H1 (cell line): Measurements from ENCODE around the gene COL25A1. TPM values are rescaled to one million over a fixed set of nuclear protein-coding genes. Genes with fewer than 3 reads are reported as not detected.

Experiments
- CTCF ChIA-PET: fragments of 300-600 bp; sonication (Branson Sonifier 250); formaldehyde crosslinking; loops from one replicate; lab custom pipeline; 2021; ENCODE audit not compliant: partially characterized antibody; lab: Charles Lee
- POLR2A ChIA-PET: fragments of 300-600 bp; sonication (Branson Sonifier 250); formaldehyde crosslinking; loops from one replicate; lab custom pipeline; 2021; ENCODE audit warnings: inconsistent platforms; ENCODE audit not compliant: partially characterized antibody; lab: Charles Lee
- DNase-seq, 2 experiments: peaks; one replicate each; pipeline versions ENCODE4 v3.0.0 to v3.0.0-alpha.2; 2010 to 2022; ENCODE audit warnings: low spot score in 2 of 2, low read depth in 1 of 2, mixed read lengths in 1 of 2
- FAIRE-seq: peaks from 2 replicates; lab custom pipeline; 2011; peaks lifted over from hg19 to GRCh38; lab: Jason Lieb, UNC
- H2AFZ ChIP-seq: 2 replicates; pipeline ENCODE4 v1.8.1; 2012; ENCODE audit warnings: low read length, inconsistent platforms
- H2AK5ac ChIP-seq: 2 replicates; pipeline ENCODE4 v1.6.1; 2013; ENCODE audit warnings: low read depth, low read length
- H2BK120ac ChIP-seq: replicated peaks from 2 replicates; pipeline ENCODE3; 2013; ENCODE audit warnings: low read depth, low read length, inconsistent platforms
- H2BK12ac ChIP-seq: 2 replicates; pipeline ENCODE4 v1.6.1; 2013; ENCODE audit warnings: low read depth, low read length
- H2BK15ac ChIP-seq: 2 replicates; pipeline ENCODE4 v1.6.1; 2013; ENCODE audit warnings: low read length
- H2BK20ac ChIP-seq: 2 replicates; pipeline ENCODE4 v1.6.1; 2013; ENCODE audit warnings: low read length
- H2BK5ac ChIP-seq: 2 replicates; pipeline ENCODE4 v1.6.1; 2013; ENCODE audit warnings: low read depth, low read length
- H3K14ac ChIP-seq: 2 replicates; pipeline ENCODE4 v1.6.1; 2013; ENCODE audit warnings: inconsistent platforms; ENCODE audit not compliant: insufficient read length
- H3K18ac ChIP-seq: 2 replicates; pipeline ENCODE4 v1.6.1; 2013; ENCODE audit warnings: low read length; ENCODE audit errors: extremely low read depth
- H3K23ac ChIP-seq: 2 replicates; pipeline ENCODE4 v1.6.1; 2013; ENCODE audit warnings: inconsistent platforms; ENCODE audit not compliant: insufficient read length
- H3K23me2 ChIP-seq: 2 replicates; pipeline ENCODE4 v1.6.1; 2013; ENCODE audit warnings: low read depth, low read length
- H3K27ac ChIP-seq: 2 replicates; pipeline ENCODE4 v1.6.1; 2011; ENCODE audit warnings: low read depth, low read length, inconsistent platforms
- H3K27me3 ChIP-seq, 4 experiments: replicated peaks in 1 of 4; 1 replicate in 1 of 4; 2 replicates in 3 of 4; pipeline versions ENCODE4 v1.6.1 to v1.8.1; 2011 to 2013; ENCODE audit warnings: low read length in 3 of 4, mild to moderate bottlenecking in 3 of 4, inconsistent platforms in 2 of 4, mixed read lengths in 2 of 4, moderate library complexity in 1 of 4; ENCODE audit not compliant: control insufficient read depth in 3 of 4, insufficient read depth in 3 of 4; ENCODE audit errors: extremely low read depth in 1 of 4
- H3K36me3 ChIP-seq, 4 experiments: 2 replicates each; pipeline versions ENCODE4 v1.6.1 to v1.8.1; 2011 to 2013; ENCODE audit warnings: mild to moderate bottlenecking in 4 of 4, low read length in 3 of 4, moderate library complexity in 2 of 4, control low read depth in 1 of 4, inconsistent platforms in 1 of 4; ENCODE audit not compliant: insufficient read depth in 4 of 4, control insufficient read depth in 2 of 4
- H3K4ac ChIP-seq: replicated peaks from 2 replicates; pipeline ENCODE3; 2013; ENCODE audit warnings: low read length, low read depth, mixed read lengths, inconsistent platforms; ENCODE audit not compliant: insufficient read length
- H3K4me1 ChIP-seq, 4 experiments: replicated peaks in 1 of 4; 1 replicate in 1 of 4; 2 replicates in 3 of 4; pipeline versions ENCODE4 v1.6.1 to v1.8.1; 2011 to 2013; ENCODE audit warnings: low read length in 3 of 4, inconsistent platforms in 2 of 4, mixed read lengths in 1 of 4; ENCODE audit not compliant: insufficient read depth in 4 of 4, control insufficient read depth in 3 of 4
- H3K4me2 ChIP-seq, 2 experiments: 2 replicates each; pipeline versions ENCODE4 v1.6.1 to v1.8.1; 2011 to 2013; ENCODE audit warnings: low read depth in 2 of 2, low read length in 2 of 2, control low read depth in 1 of 2, inconsistent platforms in 1 of 2, mild to moderate bottlenecking in 1 of 2; ENCODE audit not compliant: insufficient read depth in 1 of 2
- H3K4me3 ChIP-seq, 4 experiments: fragments of 200-600, 300-600 bp in 1 of 4; sonication (generic), shearing (Covaris generic), sonication (Bioruptor Twin) in 1 of 4; 2 replicates each; pipeline versions ENCODE4 v1.5.1 to v1.8.1; 2011 to 2016; ENCODE audit warnings: low read length in 4 of 4, low read depth in 3 of 4, control low read depth in 2 of 4, inconsistent platforms in 2 of 4, mild to moderate bottlenecking in 2 of 4, mixed read lengths in 1 of 4, moderate library complexity in 1 of 4; ENCODE audit not compliant: insufficient read depth in 2 of 4; ENCODE audit errors: extremely low read depth in 1 of 4
- H3K56ac ChIP-seq: replicated peaks from 2 replicates; pipeline ENCODE3; 2013; ENCODE audit warnings: low read depth, mild to moderate bottlenecking, mixed read lengths, low read length, inconsistent platforms; ENCODE audit not compliant: insufficient read length
- H3K79me1 ChIP-seq: 2 replicates; pipeline ENCODE4 v1.6.1; 2013; ENCODE audit warnings: low read depth, low read length, control low read depth
- H3K79me2 ChIP-seq, 2 experiments: 2 replicates each; pipeline versions ENCODE4 v1.6.1 to v1.8.1; 2012 to 2013; ENCODE audit warnings: low read length in 2 of 2, mild to moderate bottlenecking in 2 of 2, inconsistent platforms in 1 of 2; ENCODE audit not compliant: insufficient read depth in 2 of 2, control insufficient read depth in 1 of 2
- H3K9ac ChIP-seq, 4 experiments: replicated peaks in 1 of 4; 1 replicate in 1 of 4; 2 replicates in 3 of 4; pipeline versions ENCODE4 v1.6.1 to v1.8.1; 2011 to 2013; ENCODE audit warnings: low read depth in 3 of 4, low read length in 3 of 4, control low read depth in 2 of 4, mild to moderate bottlenecking in 2 of 4, moderate library complexity in 2 of 4, inconsistent platforms in 1 of 4; ENCODE audit errors: extremely low read depth in 1 of 4
- H3K9me3 ChIP-seq, 2 experiments: 2 replicates each; pipeline versions ENCODE4 v1.6.1 to v1.8.1; 2012 to 2013; ENCODE audit warnings: mild to moderate bottlenecking in 2 of 2, moderate library complexity in 2 of 2, control low read depth in 1 of 2, inconsistent platforms in 1 of 2, low read depth in 1 of 2, low read length in 1 of 2, mixed read lengths in 1 of 2; ENCODE audit not compliant: insufficient read depth in 2 of 2
- H4K20me1 ChIP-seq, 2 experiments: replicated peaks in 1 of 2; 2 replicates each; pipeline versions ENCODE3 to v1.8.1; 2011 to 2013; ENCODE audit warnings: inconsistent platforms in 2 of 2, low read length in 2 of 2, mild to moderate bottlenecking in 1 of 2; ENCODE audit not compliant: insufficient read depth in 2 of 2, control insufficient read depth in 1 of 2
- H4K5ac ChIP-seq: 2 replicates; pipeline ENCODE4 v1.6.1; 2013; ENCODE audit warnings: low read length, low read depth, mixed read lengths, inconsistent platforms; ENCODE audit not compliant: insufficient read length
- H4K8ac ChIP-seq: 2 replicates; pipeline ENCODE4 v1.8.0; 2013; ENCODE audit warnings: mild to moderate bottlenecking, moderate library complexity, low read length, inconsistent platforms; ENCODE audit not compliant: insufficient read depth; ENCODE audit errors: extremely low read depth
- H4K91ac ChIP-seq: replicated peaks from 2 replicates; pipeline ENCODE3; 2013; ENCODE audit warnings: low read length, mixed read lengths, inconsistent platforms; ENCODE audit not compliant: insufficient read length
- CBX5 ChIP-seq: fragments of 300-800, 300-1000 bp; sonication (generic); IDR thresholded peaks from 2 replicates; pipeline ENCODE4 v1.7.1; 2016; ENCODE audit warnings: antibody characterized with exemption, low read length, low read depth
- EZH2 ChIP-seq: fragments of 200-600 bp; sonication (generic); IDR thresholded peaks from 2 replicates; pipeline ENCODE4 v1.7.1; 2012; ENCODE audit warnings: low read depth, mild to moderate bottlenecking, moderate library complexity, low read length, inconsistent platforms; ENCODE audit not compliant: severe bottlenecking
- GTF2F1 ChIP-seq: IDR thresholded peaks from 2 replicates; pipeline ENCODE4 v1.6.1; 2012; ENCODE audit warnings: low read depth, low read length, improper control_type of control experiment, borderline replicate concordance
- JUND ChIP-seq: IDR thresholded peaks from 2 replicates; pipeline ENCODE4 v1.6.1; 2011; ENCODE audit warnings: mild to moderate bottlenecking, improper control_type of control experiment, low read length
- SAP30 ChIP-seq: fragments of 300-600 bp; sonication (generic); IDR thresholded peaks from 2 replicates; pipeline ENCODE4 v1.7.1; 2012; ENCODE audit warnings: low read length, moderate library complexity, mild to moderate bottlenecking, inconsistent platforms; ENCODE audit not compliant: insufficient read depth, insufficient replicate concordance
- WGBS, 2 experiments: shearing (Covaris generic) in 1 of 2; methylation state at CpG; one replicate each; pipeline versions ENCODE4 v1.1.6 to v1.1.7; 2013 to 2015; ENCODE audit warnings: low lambda C conversion rate in 2 of 2, mixed read lengths in 2 of 2, inconsistent platforms in 1 of 2, low coverage in 1 of 2, missing lambda C conversion rate in 1 of 2; ENCODE audit not compliant: insufficient replicate concordance in 2 of 2, insufficient coverage in 1 of 2, insufficient read length in 1 of 2; ENCODE audit errors: extremely low coverage in 1 of 2, missing lambda C conversion rate in 1 of 2; 5-methylcytosine and 5-hydroxymethylcytosine counted together
- polyA plus RNA-seq, 7 experiments: library from polyadenylated mRNA; depleted of rRNA in 3 of 7; stranded (reverse) in 5 of 7; unstranded in 2 of 7; fragments of >200 nt in 5 of 7; fragments of 200-250 nt in 2 of 7; gene quantifications; 1 replicate in 5 of 7; 2 replicates in 1 of 7; 4 replicates in 1 of 7; pipeline versions ENCODE4 v1.2.1 to v1.2.3, GENCODE V29; 2011 to 2013; ENCODE audit warnings: missing spikeins in 2 of 7, mixed read lengths in 2 of 7
- total RNA-seq: library from RNA; stranded (reverse); fragmentation: NEBNext Ultra II Directional; extraction: Animal tissue kit (Norgen Biotek cat#: 25700); gene quantifications from 2 replicates; pipeline ENCODE4 v1.2.1, GENCODE V29; 2021
- TF ChIP-seq, protein P1 (sequence below), 3 experiments: IDR thresholded peaks; 1 replicate in 2 of 3; 2 replicates in 1 of 3; pipeline versions ENCODE4 v1.5.1 to v1.6.1; 2011; ENCODE audit warnings: low read length in 3 of 3, mild to moderate bottlenecking in 3 of 3, inconsistent platforms in 2 of 3, low read depth in 1 of 3, moderate library complexity in 1 of 3; ENCODE audit not compliant: insufficient read depth in 1 of 3; ENCODE audit errors: control extremely low read depth in 1 of 3

Gene COL25A1
- total and polyA plus RNA-seq, 2 of the 8 experiments (the other 6 are each of a cell fraction or from before 2014, with no cell fraction given) = 1.1 to 8.3 TPM

DNA sequence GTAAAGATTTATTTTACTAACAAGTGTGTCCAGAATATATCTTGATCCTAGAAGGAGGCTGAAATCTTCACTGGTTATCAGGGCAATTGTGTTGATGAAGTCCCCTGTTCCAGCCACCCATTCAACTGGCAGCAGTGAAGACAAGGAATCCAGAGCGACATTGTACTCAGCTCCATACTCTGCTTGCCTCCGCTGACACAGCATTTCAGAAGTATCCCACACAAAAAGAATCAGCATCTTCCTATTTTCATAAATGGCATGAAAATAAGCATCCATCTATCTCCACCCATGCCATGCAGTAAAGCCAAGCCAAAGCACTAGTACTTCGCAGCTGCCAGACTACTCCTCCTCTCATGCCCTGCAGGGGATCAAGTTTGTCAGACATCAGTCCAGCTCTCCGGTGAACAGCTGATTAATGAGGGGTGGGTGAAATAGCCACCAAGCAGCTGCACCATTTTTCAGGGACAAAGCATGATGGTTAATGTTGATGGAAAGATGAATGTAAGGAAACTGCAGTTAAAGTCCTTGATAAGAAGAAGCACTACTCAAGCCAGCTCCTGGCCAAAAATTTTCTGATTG is 54.0 kb downstream of the COL25A1 start:
- Histone ChIP-seq H2BK15ac (no peak overlapping the region), H3K14ac (no peak overlapping the region), H3K27ac (no peak overlapping the region), H3K79me1 (no peaks in the 10 kb centered on the region), H3K4ac (no peak overlapping the region), H3K36me3 (no peaks in the 10 kb centered on the region), H2BK5ac (no peak overlapping the region), H2BK120ac (no peak overlapping the region), H3K18ac (no peak overlapping the region), H3K9ac (no peak overlapping the region), H2BK12ac (no peak overlapping the region), H3K4me1 (no peaks in the 10 kb centered on the region), H3K56ac (no peak overlapping the region), H3K4me2 (no peak overlapping the region), H3K9me3 (no peaks in the 10 kb centered on the region), H2AK5ac (no peak overlapping the region), H2AFZ (no peak overlapping the region), H3K27me3 (no peaks in the 10 kb centered on the region), H4K20me1 (no peaks in the 10 kb centered on the region), H3K23me2 (no peaks in the 10 kb centered on the region), H2BK20ac (no peak overlapping the region), H3K23ac (no peak overlapping the region), H4K8ac (no peak overlapping the region), H3K4me3 (no peak overlapping the region), H3K79me2 (no peaks in the 10 kb centered on the region), H4K5ac (no peak overlapping the region), H4K91ac (no peak overlapping the region)
- 93% methylated on average over 4 of the region's 4 CpGs; no CpG with 5 or more reads in 1 of the 2 experiments for WGBS, 2 experiments
- POLR2A ChIA-PET = no interaction called here
- TF ChIP-seq, protein P1, sequence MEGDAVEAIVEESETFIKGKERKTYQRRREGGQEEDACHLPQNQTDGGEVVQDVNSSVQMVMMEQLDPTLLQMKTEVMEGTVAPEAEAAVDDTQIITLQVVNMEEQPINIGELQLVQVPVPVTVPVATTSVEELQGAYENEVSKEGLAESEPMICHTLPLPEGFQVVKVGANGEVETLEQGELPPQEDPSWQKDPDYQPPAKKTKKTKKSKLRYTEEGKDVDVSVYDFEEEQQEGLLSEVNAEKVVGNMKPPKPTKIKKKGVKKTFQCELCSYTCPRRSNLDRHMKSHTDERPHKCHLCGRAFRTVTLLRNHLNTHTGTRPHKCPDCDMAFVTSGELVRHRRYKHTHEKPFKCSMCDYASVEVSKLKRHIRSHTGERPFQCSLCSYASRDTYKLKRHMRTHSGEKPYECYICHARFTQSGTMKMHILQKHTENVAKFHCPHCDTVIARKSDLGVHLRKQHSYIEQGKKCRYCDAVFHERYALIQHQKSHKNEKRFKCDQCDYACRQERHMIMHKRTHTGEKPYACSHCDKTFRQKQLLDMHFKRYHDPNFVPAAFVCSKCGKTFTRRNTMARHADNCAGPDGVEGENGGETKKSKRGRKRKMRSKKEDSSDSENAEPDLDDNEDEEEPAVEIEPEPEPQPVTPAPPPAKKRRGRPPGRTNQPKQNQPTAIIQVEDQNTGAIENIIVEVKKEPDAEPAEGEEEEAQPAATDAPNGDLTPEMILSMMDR (IDR thresholded peaks at IDR 0.05; ENCODE audit: control extremely low read depth in 1 of 3, insufficient read depth in 1 of 3, low read depth in 1 of 3, low read length in 3 of 3) = no peak
- TF ChIP-seq EZH2 (no peak), CBX5 (no peak), JUND (no peak), GTF2F1 (no peak), SAP30 (no peak)
- CTCF ChIA-PET = interaction anchor here (0.6 to 1.3 kb wide), 4 partner anchors 9 to 75 kb away, joined by 3 to 4 read pairs (median 3); no protein-coding TSS in a partner anchor
- no peak for FAIRE-seq
- DNase-seq = no peak
